Transverse colon (tissue), 4 donors: Measurements from ENCODE around the gene TFRC.

ENCODE experiments used
- CTCF ChIP-seq, 5 experiments: fragments of 200-600 bp in 3 of 5; fragments of 450-650 bp in 2 of 5; sonication (generic) in 3 of 5; IDR thresholded peaks; 1 replicate in 2 of 5; 2 replicates in 3 of 5; pipeline ENCODE4 v1.5.1; 2016 to 2017; ENCODE audit warnings: antibody characterized with exemption in 5 of 5, inconsistent platforms in 3 of 5, mild to moderate bottlenecking in 2 of 5, moderate library complexity in 1 of 5
- EP300 ChIP-seq: sonication (generic); formaldehyde crosslinking; IDR thresholded peaks from one replicate; pipeline ENCODE4 v1.6.1; 2017; ENCODE audit warnings: antibody characterized with exemption, low read depth
- POLR2A ChIP-seq: fragments of 450-650 bp; IDR thresholded peaks from one replicate; pipeline ENCODE4 v1.6.1; 2016; ENCODE audit warnings: antibody characterized with exemption, mild to moderate bottlenecking, moderate library complexity
- POLR2AphosphoS5 ChIP-seq, 3 donors: sonication (generic); formaldehyde crosslinking; IDR thresholded peaks; one replicate each; pipeline ENCODE4 v1.6.1; 2016; ENCODE audit warnings: antibody characterized with exemption in 3 of 3

- TF ChIP-seq POLR2AphosphoS5 (IDR thresholded peaks at IDR 0.05), result no peak
- TF ChIP-seq CTCF (IDR thresholded peaks at IDR 0.05), result peak; percentile 66 to 84 (median 71)
- TF ChIP-seq POLR2A, result no peak
- no peak for TF ChIP-seq EP300
Measured at GRCh38 chr3:196073255-196073753, 8.6 kb downstream of the TFRC start.
